ENCODE data around the gene RBMS1. TPM values are rescaled to one million over a fixed set of nuclear protein-coding genes. Genes with fewer than 3 reads are reported as not detected.
A peak's percentile ranks its signal among the peaks of the same experiment; 100 is the strongest.

The RBMS1 gene
- total RNA-seq, 1 experiment from 2014 or later: 111 TPM

DNA sequence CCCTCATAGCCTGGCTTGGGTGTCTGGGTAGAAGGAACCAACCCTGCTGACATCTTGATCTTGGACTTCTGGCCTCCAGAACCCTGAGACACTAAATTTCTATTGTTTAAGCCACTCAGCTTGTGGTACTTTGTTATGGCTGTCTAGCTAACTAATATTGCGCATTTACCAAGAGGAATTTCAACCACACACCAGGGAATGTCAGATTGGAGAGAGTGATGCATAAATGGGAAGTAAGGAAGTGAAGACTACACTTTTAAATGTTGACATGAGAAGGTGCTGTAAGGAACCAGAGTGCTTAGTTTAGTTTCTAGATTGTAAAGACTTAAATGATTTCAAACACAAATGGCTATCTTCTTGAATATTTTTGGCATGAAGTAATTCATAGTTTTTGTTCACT is 194.6 kb downstream of the RBMS1 start:
- peak overlapping the region; percentile 69 for H3K27ac ChIP-seq
- H3K9me3 ChIP-seq (replicated peaks): no peaks in the 10 kb centered on the region
- peak in 1 of 2 experiments; percentile 43 for DNase-seq (ENCODE audit: low read depth in 1 of 2, low spot score in 2 of 2)
- H3K36me3 ChIP-seq: peaks cover 70% of the 10 kb centered on the region
- H3K27me3 ChIP-seq (replicated peaks): no peaks in the 10 kb centered on the region
- no peak overlapping the region for H3K4me3 ChIP-seq
- peaks cover 53% of the 10 kb centered on the region for H3K4me1 ChIP-seq (replicated peaks)

- Histone ChIP-seq H3K27ac (peak overlapping the region; percentile 92), H3K4me1 (replicated peaks) (peaks cover 75% of the 10 kb centered on the region), H3K9me3 (replicated peaks) (no peaks in the 10 kb centered on the region), H3K36me3 (peaks cover 82% of the 10 kb centered on the region), H3K27me3 (replicated peaks) (no peaks in the 10 kb centered on the region), H3K4me3 (no peak overlapping the region)
- no peak for DNase-seq (ENCODE audit: low read depth in 1 of 2, low spot score in 2 of 2)
These were observed 197.9 kb downstream of the RBMS1 start for GRCh38 chr2:160295519-160296207.

GRCh38 chr2:160294889-160295288 is 198.7 kb downstream of the RBMS1 start:
- no peaks in the 10 kb centered on the region for H3K27me3 ChIP-seq (replicated peaks)
- no peaks in the 10 kb centered on the region for H3K9me3 ChIP-seq (replicated peaks)
- H3K36me3 ChIP-seq: peaks cover 82% of the 10 kb centered on the region
- H3K4me1 ChIP-seq (replicated peaks): peaks cover 78% of the 10 kb centered on the region
- no peak overlapping the region for H3K4me3 ChIP-seq
- H3K27ac ChIP-seq: peak overlapping the region; percentile 92
- DNase-seq (ENCODE audit: low read depth in 1 of 2, low spot score in 2 of 2): no peak

GRCh38 chr2:160294339-160294803 is 199.2 kb downstream of the RBMS1 start:
- Histone ChIP-seq H3K36me3 (peaks cover 81% of the 10 kb centered on the region), H3K4me3 (no peak overlapping the region), H3K4me1 (replicated peaks) (peaks cover 78% of the 10 kb centered on the region), H3K27ac (peak overlapping the region; percentile 92), H3K27me3 (replicated peaks) (no peaks in the 10 kb centered on the region), H3K9me3 (replicated peaks) (no peaks in the 10 kb centered on the region)
- peak; percentile 83 to 87 for DNase-seq (ENCODE audit: low read depth in 1 of 2, low spot score in 2 of 2)

GRCh38 chr2:160293391-160294091 is 200.1 kb downstream of the RBMS1 start:
- no peaks in the 10 kb centered on the region for H3K27me3 ChIP-seq (replicated peaks)
- H3K9me3 ChIP-seq (replicated peaks): no peaks in the 10 kb centered on the region
- H3K4me3 ChIP-seq: no peak overlapping the region
- DNase-seq (ENCODE audit: low read depth in 1 of 2, low spot score in 2 of 2): peak; percentile 88 to 89
- H3K27ac ChIP-seq: peak overlapping the region; percentile 92
- peaks cover 78% of the 10 kb centered on the region for H3K4me1 ChIP-seq (replicated peaks)
- H3K36me3 ChIP-seq: peaks cover 81% of the 10 kb centered on the region

- no peak overlapping the region for H3K4me3 ChIP-seq
- no peaks in the 10 kb centered on the region for H3K9me3 ChIP-seq (replicated peaks)
- peak in 1 of 2 experiments; percentile 24 for DNase-seq (ENCODE audit: low read depth in 1 of 2, low spot score in 2 of 2)
- no peaks in the 10 kb centered on the region for H3K27me3 ChIP-seq (replicated peaks)
- peaks cover 85% of the 10 kb centered on the region for H3K4me1 ChIP-seq (replicated peaks)
- peaks cover 76% of the 10 kb centered on the region for H3K36me3 ChIP-seq
- peak overlapping the region; percentile 92 for H3K27ac ChIP-seq
These were observed 201.4 kb downstream of the RBMS1 start for GRCh38 chr2:160292225-160292624.

DNA sequence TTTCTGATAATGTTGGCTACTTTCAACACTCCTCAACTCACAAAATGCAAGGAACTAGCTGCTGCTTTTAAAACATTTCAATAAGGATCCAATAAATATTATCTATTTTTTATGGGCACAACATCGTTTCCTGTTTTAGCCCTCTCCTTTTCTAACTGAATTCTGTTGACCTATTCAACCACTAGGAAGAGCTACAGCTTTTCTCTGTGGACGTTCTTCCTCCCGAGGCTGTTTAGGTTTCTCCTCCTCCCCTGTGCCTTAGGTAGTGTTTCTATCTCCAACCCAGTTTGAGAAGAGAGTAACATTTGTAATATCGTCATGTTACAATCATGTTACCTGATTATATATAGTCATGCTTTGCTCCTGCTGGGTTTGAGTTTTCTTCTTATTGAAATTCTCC is 202.2 kb downstream of the RBMS1 start:
- Histone ChIP-seq H3K4me3 (no peak overlapping the region), H3K9me3 (replicated peaks) (no peaks in the 10 kb centered on the region), H3K4me1 (replicated peaks) (peaks cover 92% of the 10 kb centered on the region), H3K27ac (no peak overlapping the region), H3K27me3 (replicated peaks) (no peaks in the 10 kb centered on the region), H3K36me3 (peaks cover 76% of the 10 kb centered on the region)
- no peak for DNase-seq (ENCODE audit: low read depth in 1 of 2, low spot score in 2 of 2)

- DNase-seq (ENCODE audit: low read depth in 1 of 2, low spot score in 2 of 2): no peak
- Histone ChIP-seq H3K36me3 (peaks cover 70% of the 10 kb centered on the region), H3K9me3 (replicated peaks) (no peaks in the 10 kb centered on the region), H3K4me3 (no peak overlapping the region), H3K4me1 (replicated peaks) (peaks cover 89% of the 10 kb centered on the region), H3K27me3 (replicated peaks) (no peaks in the 10 kb centered on the region), H3K27ac (no peak overlapping the region)
These were observed 203.0 kb downstream of the RBMS1 start for GRCh38 chr2:160290598-160290997.

DNA sequence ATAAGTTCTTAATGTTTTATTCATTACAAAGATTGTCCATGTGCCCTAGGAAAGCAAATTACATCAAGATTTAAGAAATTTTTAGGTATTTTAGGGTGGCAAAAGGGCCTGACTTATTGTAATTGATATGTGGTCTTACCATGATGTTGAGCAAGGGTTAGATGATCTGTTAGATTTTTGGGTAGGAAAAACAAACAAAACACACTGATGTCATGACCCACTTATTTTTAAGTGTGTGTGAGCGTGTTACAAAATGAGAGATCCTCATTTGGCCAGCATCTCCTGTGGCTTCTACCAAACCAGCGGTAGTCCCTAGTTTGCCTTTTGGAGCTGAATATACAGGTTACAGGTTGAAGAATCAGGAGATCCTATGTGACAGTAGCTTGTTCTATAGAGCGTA is 203.8 kb downstream of the RBMS1 start:
- Histone ChIP-seq H3K9me3 (replicated peaks) (no peaks in the 10 kb centered on the region), H3K27me3 (replicated peaks) (no peaks in the 10 kb centered on the region), H3K4me1 (replicated peaks) (peaks cover 81% of the 10 kb centered on the region), H3K4me3 (no peak overlapping the region), H3K36me3 (peaks cover 70% of the 10 kb centered on the region), H3K27ac (peak overlapping the region; percentile 92; the same call in 1 of the 2 replicates)
- no peak for DNase-seq (ENCODE audit: low read depth in 1 of 2, low spot score in 2 of 2)

- DNase-seq (ENCODE audit: low read depth in 1 of 2, low spot score in 2 of 2): no peak
- Histone ChIP-seq H3K4me3 (no peak overlapping the region), H3K27me3 (replicated peaks) (no peaks in the 10 kb centered on the region), H3K9me3 (replicated peaks) (no peaks in the 10 kb centered on the region), H3K4me1 (replicated peaks) (peaks cover 74% of the 10 kb centered on the region), H3K27ac (peak overlapping the region; percentile 92; the same call in 1 of the 2 replicates), H3K36me3 (peaks cover 77% of the 10 kb centered on the region)
These were observed 204.5 kb downstream of the RBMS1 start for GRCh38 chr2:160289126-160289525.

GRCh38 chr2:160288324-160288723 is 205.3 kb downstream of the RBMS1 start:
- peak overlapping the region; percentile 92 for H3K27ac ChIP-seq
- peaks cover 84% of the 10 kb centered on the region for H3K36me3 ChIP-seq
- DNase-seq (ENCODE audit: low read depth in 1 of 2, low spot score in 2 of 2): peak; percentile 63 to 71
- H3K4me3 ChIP-seq: no peak overlapping the region
- peaks cover 66% of the 10 kb centered on the region for H3K4me1 ChIP-seq (replicated peaks)
- H3K27me3 ChIP-seq (replicated peaks): no peaks in the 10 kb centered on the region
- H3K9me3 ChIP-seq (replicated peaks): no peaks in the 10 kb centered on the region

DNA sequence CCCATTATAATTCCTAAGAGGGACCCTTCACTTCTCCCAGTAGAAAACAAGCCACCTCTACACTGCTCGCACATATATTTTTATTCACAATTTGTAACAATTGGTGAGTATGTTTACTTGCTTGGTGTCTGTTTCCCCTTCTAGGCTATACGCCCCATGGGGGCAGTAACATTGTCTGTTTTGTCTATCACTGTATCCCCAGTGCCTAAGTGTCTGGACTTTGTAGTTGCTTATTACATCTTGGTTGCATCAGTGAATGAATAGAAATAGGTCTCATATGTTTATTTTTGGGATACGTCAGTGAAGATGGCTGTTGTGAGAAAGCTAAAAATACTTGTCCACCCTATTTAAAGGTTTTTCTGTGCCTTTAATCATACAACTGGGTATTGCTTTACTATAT is 206.1 kb downstream of the RBMS1 start:
- Histone ChIP-seq H3K36me3 (peaks cover 83% of the 10 kb centered on the region), H3K27me3 (replicated peaks) (no peaks in the 10 kb centered on the region), H3K4me3 (no peak overlapping the region), H3K9me3 (replicated peaks) (no peaks in the 10 kb centered on the region), H3K4me1 (replicated peaks) (peaks cover 57% of the 10 kb centered on the region), H3K27ac (peak overlapping the region; percentile 92)
- peak; percentile 59 to 75 for DNase-seq (ENCODE audit: low read depth in 1 of 2, low spot score in 2 of 2)

- peak overlapping the region; percentile 92 for H3K27ac ChIP-seq
- peaks cover 54% of the 10 kb centered on the region for H3K4me1 ChIP-seq (replicated peaks)
- H3K27me3 ChIP-seq (replicated peaks): no peaks in the 10 kb centered on the region
- no peak for DNase-seq (ENCODE audit: low read depth in 1 of 2, low spot score in 2 of 2)
- H3K9me3 ChIP-seq (replicated peaks): no peaks in the 10 kb centered on the region
- no peak overlapping the region for H3K4me3 ChIP-seq
- H3K36me3 ChIP-seq: peaks cover 83% of the 10 kb centered on the region
These were observed 207.1 kb downstream of the RBMS1 start for GRCh38 chr2:160286551-160286950.

- no peaks in the 10 kb centered on the region for H3K27me3 ChIP-seq (replicated peaks)
- H3K9me3 ChIP-seq (replicated peaks): no peaks in the 10 kb centered on the region
- peaks cover 43% of the 10 kb centered on the region for H3K4me1 ChIP-seq (replicated peaks)
- H3K27ac ChIP-seq: no peak overlapping the region
- no peak for DNase-seq (ENCODE audit: low read depth in 1 of 2, low spot score in 2 of 2)
- H3K4me3 ChIP-seq: no peak overlapping the region
- peaks cover 85% of the 10 kb centered on the region for H3K36me3 ChIP-seq
These were observed 209.9 kb downstream of the RBMS1 start for GRCh38 chr2:160283675-160284074.

All from SJSA1 (cell line).